KMS-11 (cell line): Measurements from ENCODE around the gene RBCK1.

Experiments
- H2AFZ ChIP-seq: fragments of 200-600 bp; sonication (generic); 2 replicates; pipeline ENCODE4 v1.6.1; 2016; ENCODE audit warnings: antibody characterized with exemption, mixed run types, low read depth
- H3K27ac ChIP-seq: fragments of 200-600 bp; sonication (generic); 2 replicates; pipeline ENCODE4 v1.6.1; 2016; ENCODE audit warnings: mild to moderate bottlenecking, mixed run types
- H3K27me3 ChIP-seq: fragments of 200-600 bp; sonication (generic); 2 replicates; pipeline ENCODE4 v1.6.1; 2017; ENCODE audit warnings: mild to moderate bottlenecking, low read depth, mixed run types, moderate library complexity; ENCODE audit not compliant: insufficient read depth
- H3K36me3 ChIP-seq: fragments of 200-600 bp; sonication (generic); 2 replicates; pipeline ENCODE4 v1.6.1; 2017; ENCODE audit warnings: mild to moderate bottlenecking, mixed run types; ENCODE audit not compliant: insufficient read depth
- H3K4me1 ChIP-seq: fragments of 200-600 bp; sonication (generic); 2 replicates; pipeline ENCODE4 v1.6.1; 2016; ENCODE audit warnings: mild to moderate bottlenecking, low read depth, mixed run types; ENCODE audit not compliant: poor library complexity, severe bottlenecking
- H3K4me2 ChIP-seq: fragments of 200-600 bp; sonication (generic); 2 replicates; pipeline ENCODE4 v1.7.0; 2016; ENCODE audit warnings: mild to moderate bottlenecking, mixed run types
- H3K4me3 ChIP-seq: fragments of 200-600 bp; sonication (generic); IDR thresholded peaks from 2 replicates; pipeline ENCODE4 v1.6.1; 2017; ENCODE audit warnings: low read depth, low read length, mixed read lengths; ENCODE audit not compliant: insufficient read depth
- H3K79me2 ChIP-seq: fragments of 200-600 bp; sonication (generic); 2 replicates; pipeline ENCODE4 v1.6.1; 2016; ENCODE audit warnings: low read depth, mixed run types; ENCODE audit not compliant: insufficient read depth
- H3K9ac ChIP-seq: fragments of 200-600 bp; sonication (generic); 2 replicates; pipeline ENCODE4 v1.6.1; 2016; ENCODE audit warnings: mild to moderate bottlenecking, mixed run types
- H4K20me1 ChIP-seq: fragments of 200-600 bp; sonication (generic); 2 replicates; pipeline ENCODE4 v1.6.1; 2016; ENCODE audit warnings: mild to moderate bottlenecking, mixed run types; ENCODE audit not compliant: insufficient read depth
- CTCF ChIP-seq: fragments of 200-600 bp; sonication (generic); conservative IDR thresholded peaks from 2 replicates; pipeline ENCODE4 v1.6.1; 2017; ENCODE audit warnings: low read depth, mild to moderate bottlenecking, antibody characterized with exemption, low read length, moderate library complexity, mixed read lengths

The RBCK1 gene

GRCh38 chr20:363319-364078, 44.6 kb upstream of the RBCK1 start:
- Histone ChIP-seq H3K27me3 (no peaks in the 10 kb centered on the region), H3K4me1 (peaks cover 18% of the 10 kb centered on the region), H4K20me1 (no peaks in the 10 kb centered on the region), H3K79me2 (no peaks in the 10 kb centered on the region), H3K36me3 (no peaks in the 10 kb centered on the region), H2AFZ (no peak overlapping the region), H3K27ac (no peak overlapping the region), H3K4me3 (no peak overlapping the region), H3K4me2 (no peak overlapping the region), H3K9ac (no peak overlapping the region)
- no peak for TF ChIP-seq CTCF

GRCh38 chr20:364905-365794, 42.9 kb upstream of the RBCK1 start:
- Histone ChIP-seq H3K9ac (peak overlapping the region; percentile 6; the same call in 1 of the 2 replicates), H3K27ac (no peak overlapping the region; the same call in 1 of the 2 replicates), H3K4me1 (peaks cover 18% of the 10 kb centered on the region), H3K36me3 (no peaks in the 10 kb centered on the region), H3K4me3 (no peak overlapping the region), H3K27me3 (no peaks in the 10 kb centered on the region), H4K20me1 (no peaks in the 10 kb centered on the region), H2AFZ (0 out of 2 replicates have a peak overlapping the region, but pooled peaks have one; percentile 22), H3K4me2 (peak overlapping the region; percentile 25; the same call in 1 of the 2 replicates), H3K79me2 (no peaks in the 10 kb centered on the region)
- TF ChIP-seq CTCF: no peak

GRCh38 chr20:366041-366718, 41.9 kb upstream of the RBCK1 start:
- H3K27me3 ChIP-seq: no peaks in the 10 kb centered on the region
- no peak overlapping the region for H3K4me2 ChIP-seq
- no peaks in the 10 kb centered on the region for H4K20me1 ChIP-seq
- no peak overlapping the region for H3K4me3 ChIP-seq
- no peak overlapping the region for H3K9ac ChIP-seq
- H3K36me3 ChIP-seq: no peaks in the 10 kb centered on the region
- TF ChIP-seq CTCF: no peak
- no peak overlapping the region for H2AFZ ChIP-seq
- peaks cover 18% of the 10 kb centered on the region for H3K4me1 ChIP-seq
- H3K79me2 ChIP-seq: no peaks in the 10 kb centered on the region
- H3K27ac ChIP-seq: no peak overlapping the region

- H3K36me3 ChIP-seq: no peaks in the 10 kb centered on the region
- no peak for TF ChIP-seq CTCF
- H3K4me2 ChIP-seq: no peak overlapping the region
- H3K4me1 ChIP-seq: peaks cover 25% of the 10 kb centered on the region
- no peak overlapping the region for H3K4me3 ChIP-seq
- no peaks in the 10 kb centered on the region for H3K27me3 ChIP-seq
- no peak overlapping the region for H3K27ac ChIP-seq
- H2AFZ ChIP-seq: no peak overlapping the region
- H3K9ac ChIP-seq: no peak overlapping the region
- no peaks in the 10 kb centered on the region for H3K79me2 ChIP-seq
- H4K20me1 ChIP-seq: no peaks in the 10 kb centered on the region
These were observed 41.2 kb upstream of the RBCK1 start for GRCh38 chr20:366719-367485.
